Mesothelial cell of epicardium (in vitro differentiated cells): ENCODE data around the gene DYSF. TPM values are rescaled to one million over a fixed set of nuclear protein-coding genes. Genes with fewer than 3 reads are reported as not detected.

Experiments used
- DNase-seq, 2 experiments: peaks; one replicate each; pipeline ENCODE4 v3.0.0; 2021; ENCODE audit warnings: low spot score in 2 of 2; ENCODE audit not compliant: unreplicated experiment in 2 of 2
- H3K27ac Mint-ChIP-seq: 2 replicates; pipeline ENCODE4 v1.8.0; 2021; ENCODE audit warnings: mixed read lengths
- H3K27me3 Mint-ChIP-seq: 2 replicates; pipeline ENCODE4 v1.8.0; 2021; ENCODE audit warnings: low read depth, mixed read lengths
- H3K36me3 Mint-ChIP-seq: 2 replicates; pipeline ENCODE4 v1.8.0; 2021; ENCODE audit warnings: mixed read lengths
- H3K4me1 Mint-ChIP-seq: 2 replicates; pipeline ENCODE4 v1.8.0; 2021; ENCODE audit warnings: mixed read lengths
- H3K4me3 Mint-ChIP-seq: 2 replicates; pipeline ENCODE4 v1.8.0; 2021; ENCODE audit warnings: mild to moderate bottlenecking, moderate library complexity, mixed read lengths
- H3K9me3 Mint-ChIP-seq: 2 replicates; pipeline ENCODE4 v1.8.0; 2021; ENCODE audit warnings: mixed read lengths
- total RNA-seq: library from RNA; stranded (reverse); gene quantifications from 3 replicates; pipeline ENCODE4 v1.2.1, GENCODE V29; 2021
- TF ChIP-seq, protein P1 (sequence below): fragments of 200-600 bp; sonication (generic); IDR thresholded peaks from one replicate; pipeline ENCODE4 v1.5.0; 2021; ENCODE audit warnings: antibody characterized with exemption; ENCODE audit not compliant: unreplicated experiment

The DYSF gene
- total RNA-seq, 1 donor from 2014 or later: 0.96 TPM

DNA sequence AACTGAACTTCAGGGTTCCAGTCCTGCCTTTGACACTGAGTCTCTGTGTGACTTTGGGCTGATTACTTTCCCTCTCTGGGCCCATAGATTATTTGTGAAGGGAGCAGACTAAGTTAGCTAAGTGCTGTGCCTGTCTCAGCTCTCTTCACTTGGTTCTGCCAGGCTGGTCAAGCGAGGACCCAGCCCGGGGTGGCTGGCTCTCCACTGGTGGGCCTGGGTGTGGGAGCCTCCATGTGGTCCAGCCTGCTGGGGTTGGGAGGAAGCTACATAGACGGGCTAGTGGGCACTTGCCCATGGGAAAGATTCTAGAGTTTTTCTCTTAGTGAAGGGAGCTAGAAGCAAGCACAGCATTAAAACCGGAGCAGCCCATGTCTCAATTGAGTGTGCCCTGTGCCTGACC, 59.0 kb downstream of the DYSF start:
- Mint-ChIP-seq H3K27ac (no peak overlapping the region), H3K4me1 (no peaks in the 10 kb centered on the region), H3K9me3 (no peaks in the 10 kb centered on the region), H3K36me3 (no peaks in the 10 kb centered on the region), H3K27me3 (peaks cover 3% of the 10 kb centered on the region), H3K4me3 (no peak overlapping the region)
- no peak for DNase-seq
- TF ChIP-seq, protein P1, sequence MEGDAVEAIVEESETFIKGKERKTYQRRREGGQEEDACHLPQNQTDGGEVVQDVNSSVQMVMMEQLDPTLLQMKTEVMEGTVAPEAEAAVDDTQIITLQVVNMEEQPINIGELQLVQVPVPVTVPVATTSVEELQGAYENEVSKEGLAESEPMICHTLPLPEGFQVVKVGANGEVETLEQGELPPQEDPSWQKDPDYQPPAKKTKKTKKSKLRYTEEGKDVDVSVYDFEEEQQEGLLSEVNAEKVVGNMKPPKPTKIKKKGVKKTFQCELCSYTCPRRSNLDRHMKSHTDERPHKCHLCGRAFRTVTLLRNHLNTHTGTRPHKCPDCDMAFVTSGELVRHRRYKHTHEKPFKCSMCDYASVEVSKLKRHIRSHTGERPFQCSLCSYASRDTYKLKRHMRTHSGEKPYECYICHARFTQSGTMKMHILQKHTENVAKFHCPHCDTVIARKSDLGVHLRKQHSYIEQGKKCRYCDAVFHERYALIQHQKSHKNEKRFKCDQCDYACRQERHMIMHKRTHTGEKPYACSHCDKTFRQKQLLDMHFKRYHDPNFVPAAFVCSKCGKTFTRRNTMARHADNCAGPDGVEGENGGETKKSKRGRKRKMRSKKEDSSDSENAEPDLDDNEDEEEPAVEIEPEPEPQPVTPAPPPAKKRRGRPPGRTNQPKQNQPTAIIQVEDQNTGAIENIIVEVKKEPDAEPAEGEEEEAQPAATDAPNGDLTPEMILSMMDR: no peak

DNA sequence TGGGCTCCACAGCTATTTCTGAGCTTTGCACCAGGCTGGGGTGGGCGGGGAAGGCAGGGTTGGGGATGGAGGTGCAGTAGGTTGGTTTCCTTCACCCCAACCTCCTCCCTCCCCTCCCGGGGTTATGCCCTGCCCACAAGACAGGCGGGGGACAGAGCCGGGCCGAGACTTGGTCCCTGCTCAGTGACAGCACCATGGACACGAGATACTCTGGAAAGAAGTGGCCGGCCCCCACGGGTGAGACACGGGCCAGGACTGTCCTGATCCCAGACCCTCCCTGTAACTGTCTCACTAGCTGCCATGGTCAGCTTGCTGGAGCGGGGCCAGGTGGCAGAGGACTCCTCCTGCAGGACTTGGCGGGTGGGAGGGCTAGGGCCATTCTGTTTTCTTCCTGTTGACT, 59.7 kb downstream of the DYSF start:
- Mint-ChIP-seq H3K9me3 (no peaks in the 10 kb centered on the region), H3K4me1 (no peaks in the 10 kb centered on the region), H3K36me3 (no peaks in the 10 kb centered on the region), H3K27ac (no peak overlapping the region), H3K27me3 (peaks cover 3% of the 10 kb centered on the region), H3K4me3 (no peak overlapping the region)
- no peak for DNase-seq
- TF ChIP-seq, protein P1: no peak

DNA sequence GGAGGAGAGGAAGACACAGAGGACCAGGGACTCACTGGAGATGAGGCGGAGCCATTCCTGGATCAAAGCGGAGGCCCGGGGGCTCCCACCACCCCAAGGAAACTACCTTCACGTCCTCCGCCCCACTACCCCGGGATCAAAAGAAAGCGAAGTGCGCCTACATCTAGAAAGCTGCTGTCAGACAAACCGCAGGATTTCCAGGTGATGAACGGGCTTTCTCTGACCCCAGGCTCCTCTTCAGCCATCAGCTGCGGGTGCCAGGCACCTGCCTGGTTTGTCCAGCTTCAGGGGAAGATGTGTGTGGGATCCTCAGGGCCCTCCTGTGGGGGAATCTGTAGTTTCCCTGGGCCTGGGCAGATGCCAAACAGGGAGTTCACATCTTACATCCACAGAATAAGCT, 60.4 kb downstream of the DYSF start:
- TF ChIP-seq, protein P1: no peak
- no peak overlapping the region for H3K4me3 Mint-ChIP-seq
- H3K27me3 Mint-ChIP-seq: peaks cover 3% of the 10 kb centered on the region
- H3K36me3 Mint-ChIP-seq: no peaks in the 10 kb centered on the region
- H3K27ac Mint-ChIP-seq: no peak overlapping the region
- no peak for DNase-seq
- no peaks in the 10 kb centered on the region for H3K9me3 Mint-ChIP-seq
- H3K4me1 Mint-ChIP-seq: no peaks in the 10 kb centered on the region

DNA sequence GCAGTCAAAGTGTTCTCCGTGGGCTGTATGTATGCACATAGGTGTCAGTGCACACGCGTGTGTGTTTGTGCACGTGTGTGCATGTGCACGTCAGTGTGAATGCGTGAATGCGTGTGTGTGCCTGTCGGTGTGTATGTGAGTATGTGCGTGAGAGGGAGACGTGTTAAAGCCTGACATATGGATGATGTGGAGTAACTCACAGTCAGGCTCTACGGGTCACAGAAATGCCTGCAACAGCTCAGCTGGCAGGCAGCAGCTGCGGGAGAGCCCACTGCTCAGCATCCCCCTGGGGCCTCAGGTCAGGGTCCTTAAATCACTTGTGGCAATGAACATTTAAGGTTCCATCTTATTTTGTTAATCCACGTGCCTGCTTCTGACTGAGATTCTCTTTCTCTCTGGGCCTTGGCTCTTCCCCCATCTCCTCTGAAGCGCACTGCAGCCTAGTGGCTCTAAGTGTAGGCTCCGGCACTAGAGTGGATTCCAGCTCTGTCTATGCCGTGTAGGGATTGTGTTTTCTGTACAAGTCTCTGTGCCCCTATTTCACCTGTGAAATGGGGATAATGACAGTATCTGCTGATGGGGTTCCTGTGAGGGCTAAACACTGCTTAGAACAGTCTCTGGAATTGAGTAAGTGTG, 63.0 kb downstream of the DYSF start:
- DNase-seq: no peak
- H3K36me3 Mint-ChIP-seq: no peaks in the 10 kb centered on the region
- TF ChIP-seq, protein P1: no peak

DNA sequence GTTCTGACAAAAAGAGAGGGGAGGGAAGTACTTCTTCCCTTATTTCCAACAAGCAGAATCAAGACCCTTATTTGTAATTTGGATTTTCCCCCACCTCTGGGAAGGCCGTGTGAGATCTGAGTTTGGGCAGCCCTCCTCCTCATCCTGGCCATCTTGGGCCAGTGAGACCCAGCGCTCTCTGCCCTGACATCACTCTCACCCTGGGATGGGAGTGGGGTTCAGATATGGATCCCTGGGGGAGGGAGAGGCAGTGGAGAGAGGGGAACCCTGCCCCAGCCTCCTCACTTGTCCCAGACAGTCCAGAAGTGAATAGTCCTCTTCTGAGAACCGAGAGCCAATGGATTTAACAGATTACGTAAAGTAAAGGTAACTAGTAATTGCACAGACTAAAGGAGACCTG, 64.5 kb downstream of the DYSF start:
- H3K4me1 Mint-ChIP-seq: no peaks in the 10 kb centered on the region
- TF ChIP-seq, protein P1: no peak
- H3K27ac Mint-ChIP-seq: no peak overlapping the region
- peaks cover 10% of the 10 kb centered on the region for H3K27me3 Mint-ChIP-seq
- H3K36me3 Mint-ChIP-seq: no peaks in the 10 kb centered on the region
- H3K4me3 Mint-ChIP-seq: no peak overlapping the region
- DNase-seq: no peak
- H3K9me3 Mint-ChIP-seq: no peaks in the 10 kb centered on the region

More for the DNA sequence above, 63.0 kb downstream of the DYSF start:
- Mint-ChIP-seq H3K27ac (no peak overlapping the region), H3K9me3 (no peaks in the 10 kb centered on the region), H3K27me3 (peaks cover 4% of the 10 kb centered on the region), H3K4me3 (no peak overlapping the region), H3K4me1 (no peaks in the 10 kb centered on the region)
